K562 (cell line): ENCODE data around the gene SOCS7. TPM values are rescaled to one million over a fixed set of nuclear protein-coding genes. Genes with fewer than 3 reads are reported as not detected.

Experiments used
- EHMT2 ChIP-seq: fragments of 450-650 bp; IDR thresholded peaks from 2 replicates; pipeline ENCODE4 v1.6.1; 2018; ENCODE audit warnings: antibody characterized with exemption
- polyA plus RNA-seq, 8 experiments: library from polyadenylated mRNA; depleted of rRNA in 4 of 8; stranded (reverse) in 5 of 8; unstranded in 3 of 8; fragments of >200 nt; fragmentation: Nextera tagmentation in 2 of 8; fragmentation: Illumina TruSeq in 1 of 8; extraction: Ambion mirVana in 2 of 8; extraction: Trizol in 1 of 8; gene quantifications; 2 replicates each; pipeline versions ENCODE4 v1.2.1 to v1.2.3, GENCODE V29; 2011 to 2014; ENCODE audit warnings: inconsistent platforms in 1 of 8, missing spikeins in 1 of 8
- total RNA-seq, 7 experiments: library from RNA; depleted of rRNA in 6 of 7; stranded (reverse); fragments of >200 nt in 6 of 7; fragmentation: Illumina TruSeq in 2 of 7; extraction: Trizol in 2 of 7; gene quantifications; 2 replicates each; pipeline versions ENCODE4 v1.2.1 to v1.2.3, GENCODE V29; 2011 to 2021; ENCODE audit warnings: low replicate concordance in 1 of 7
- TF ChIP-seq, protein P1 (sequence below): fragments of 200-600 bp; sonication (generic); IDR thresholded peaks from one replicate; pipeline ENCODE4 v1.6.1; 2012; ENCODE audit warnings: mild to moderate bottlenecking, low read depth, low read length, inconsistent platforms
- TF ChIP-seq, protein P2 (sequence below): sonication (generic); formaldehyde crosslinking; IDR thresholded peaks from 2 replicates; pipeline ENCODE4 v1.8.0; 2022; ENCODE audit warnings: mild to moderate bottlenecking, low read depth, missing genetic modification reagents
- TF ChIP-seq, protein P3 (sequence below): sonication (generic); formaldehyde crosslinking; IDR thresholded peaks from 2 replicates; pipeline ENCODE4 v1.9.0; 2022; ENCODE audit warnings: mild to moderate bottlenecking, missing genetic modification reagents

SOCS7 gene
- total and polyA plus RNA-seq, 9 of the 15 experiments (the other 6 are each of a cell fraction or from before 2014, with no cell fraction given) = 0.94 to 14.5 (median 8.2) TPM

- no peak for TF ChIP-seq EHMT2
- TF ChIP-seq, protein P1, sequence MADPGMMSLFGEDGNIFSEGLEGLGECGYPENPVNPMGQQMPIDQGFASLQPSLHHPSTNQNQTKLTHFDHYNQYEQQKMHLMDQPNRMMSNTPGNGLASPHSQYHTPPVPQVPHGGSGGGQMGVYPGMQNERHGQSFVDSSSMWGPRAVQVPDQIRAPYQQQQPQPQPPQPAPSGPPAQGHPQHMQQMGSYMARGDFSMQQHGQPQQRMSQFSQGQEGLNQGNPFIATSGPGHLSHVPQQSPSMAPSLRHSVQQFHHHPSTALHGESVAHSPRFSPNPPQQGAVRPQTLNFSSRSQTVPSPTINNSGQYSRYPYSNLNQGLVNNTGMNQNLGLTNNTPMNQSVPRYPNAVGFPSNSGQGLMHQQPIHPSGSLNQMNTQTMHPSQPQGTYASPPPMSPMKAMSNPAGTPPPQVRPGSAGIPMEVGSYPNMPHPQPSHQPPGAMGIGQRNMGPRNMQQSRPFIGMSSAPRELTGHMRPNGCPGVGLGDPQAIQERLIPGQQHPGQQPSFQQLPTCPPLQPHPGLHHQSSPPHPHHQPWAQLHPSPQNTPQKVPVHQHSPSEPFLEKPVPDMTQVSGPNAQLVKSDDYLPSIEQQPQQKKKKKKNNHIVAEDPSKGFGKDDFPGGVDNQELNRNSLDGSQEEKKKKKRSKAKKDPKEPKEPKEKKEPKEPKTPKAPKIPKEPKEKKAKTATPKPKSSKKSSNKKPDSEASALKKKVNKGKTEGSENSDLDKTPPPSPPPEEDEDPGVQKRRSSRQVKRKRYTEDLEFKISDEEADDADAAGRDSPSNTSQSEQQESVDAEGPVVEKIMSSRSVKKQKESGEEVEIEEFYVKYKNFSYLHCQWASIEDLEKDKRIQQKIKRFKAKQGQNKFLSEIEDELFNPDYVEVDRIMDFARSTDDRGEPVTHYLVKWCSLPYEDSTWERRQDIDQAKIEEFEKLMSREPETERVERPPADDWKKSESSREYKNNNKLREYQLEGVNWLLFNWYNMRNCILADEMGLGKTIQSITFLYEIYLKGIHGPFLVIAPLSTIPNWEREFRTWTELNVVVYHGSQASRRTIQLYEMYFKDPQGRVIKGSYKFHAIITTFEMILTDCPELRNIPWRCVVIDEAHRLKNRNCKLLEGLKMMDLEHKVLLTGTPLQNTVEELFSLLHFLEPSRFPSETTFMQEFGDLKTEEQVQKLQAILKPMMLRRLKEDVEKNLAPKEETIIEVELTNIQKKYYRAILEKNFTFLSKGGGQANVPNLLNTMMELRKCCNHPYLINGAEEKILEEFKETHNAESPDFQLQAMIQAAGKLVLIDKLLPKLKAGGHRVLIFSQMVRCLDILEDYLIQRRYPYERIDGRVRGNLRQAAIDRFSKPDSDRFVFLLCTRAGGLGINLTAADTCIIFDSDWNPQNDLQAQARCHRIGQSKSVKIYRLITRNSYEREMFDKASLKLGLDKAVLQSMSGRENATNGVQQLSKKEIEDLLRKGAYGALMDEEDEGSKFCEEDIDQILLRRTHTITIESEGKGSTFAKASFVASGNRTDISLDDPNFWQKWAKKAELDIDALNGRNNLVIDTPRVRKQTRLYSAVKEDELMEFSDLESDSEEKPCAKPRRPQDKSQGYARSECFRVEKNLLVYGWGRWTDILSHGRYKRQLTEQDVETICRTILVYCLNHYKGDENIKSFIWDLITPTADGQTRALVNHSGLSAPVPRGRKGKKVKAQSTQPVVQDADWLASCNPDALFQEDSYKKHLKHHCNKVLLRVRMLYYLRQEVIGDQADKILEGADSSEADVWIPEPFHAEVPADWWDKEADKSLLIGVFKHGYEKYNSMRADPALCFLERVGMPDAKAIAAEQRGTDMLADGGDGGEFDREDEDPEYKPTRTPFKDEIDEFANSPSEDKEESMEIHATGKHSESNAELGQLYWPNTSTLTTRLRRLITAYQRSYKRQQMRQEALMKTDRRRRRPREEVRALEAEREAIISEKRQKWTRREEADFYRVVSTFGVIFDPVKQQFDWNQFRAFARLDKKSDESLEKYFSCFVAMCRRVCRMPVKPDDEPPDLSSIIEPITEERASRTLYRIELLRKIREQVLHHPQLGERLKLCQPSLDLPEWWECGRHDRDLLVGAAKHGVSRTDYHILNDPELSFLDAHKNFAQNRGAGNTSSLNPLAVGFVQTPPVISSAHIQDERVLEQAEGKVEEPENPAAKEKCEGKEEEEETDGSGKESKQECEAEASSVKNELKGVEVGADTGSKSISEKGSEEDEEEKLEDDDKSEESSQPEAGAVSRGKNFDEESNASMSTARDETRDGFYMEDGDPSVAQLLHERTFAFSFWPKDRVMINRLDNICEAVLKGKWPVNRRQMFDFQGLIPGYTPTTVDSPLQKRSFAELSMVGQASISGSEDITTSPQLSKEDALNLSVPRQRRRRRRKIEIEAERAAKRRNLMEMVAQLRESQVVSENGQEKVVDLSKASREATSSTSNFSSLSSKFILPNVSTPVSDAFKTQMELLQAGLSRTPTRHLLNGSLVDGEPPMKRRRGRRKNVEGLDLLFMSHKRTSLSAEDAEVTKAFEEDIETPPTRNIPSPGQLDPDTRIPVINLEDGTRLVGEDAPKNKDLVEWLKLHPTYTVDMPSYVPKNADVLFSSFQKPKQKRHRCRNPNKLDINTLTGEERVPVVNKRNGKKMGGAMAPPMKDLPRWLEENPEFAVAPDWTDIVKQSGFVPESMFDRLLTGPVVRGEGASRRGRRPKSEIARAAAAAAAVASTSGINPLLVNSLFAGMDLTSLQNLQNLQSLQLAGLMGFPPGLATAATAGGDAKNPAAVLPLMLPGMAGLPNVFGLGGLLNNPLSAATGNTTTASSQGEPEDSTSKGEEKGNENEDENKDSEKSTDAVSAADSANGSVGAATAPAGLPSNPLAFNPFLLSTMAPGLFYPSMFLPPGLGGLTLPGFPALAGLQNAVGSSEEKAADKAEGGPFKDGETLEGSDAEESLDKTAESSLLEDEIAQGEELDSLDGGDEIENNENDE = no peak
- TF ChIP-seq, protein P2, sequence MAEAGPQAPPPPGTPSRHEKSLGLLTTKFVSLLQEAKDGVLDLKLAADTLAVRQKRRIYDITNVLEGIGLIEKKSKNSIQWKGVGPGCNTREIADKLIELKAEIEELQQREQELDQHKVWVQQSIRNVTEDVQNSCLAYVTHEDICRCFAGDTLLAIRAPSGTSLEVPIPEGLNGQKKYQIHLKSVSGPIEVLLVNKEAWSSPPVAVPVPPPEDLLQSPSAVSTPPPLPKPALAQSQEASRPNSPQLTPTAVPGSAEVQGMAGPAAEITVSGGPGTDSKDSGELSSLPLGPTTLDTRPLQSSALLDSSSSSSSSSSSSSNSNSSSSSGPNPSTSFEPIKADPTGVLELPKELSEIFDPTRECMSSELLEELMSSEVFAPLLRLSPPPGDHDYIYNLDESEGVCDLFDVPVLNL (CRISPR knock-in tag) = no peak
- TF ChIP-seq, protein P3, sequence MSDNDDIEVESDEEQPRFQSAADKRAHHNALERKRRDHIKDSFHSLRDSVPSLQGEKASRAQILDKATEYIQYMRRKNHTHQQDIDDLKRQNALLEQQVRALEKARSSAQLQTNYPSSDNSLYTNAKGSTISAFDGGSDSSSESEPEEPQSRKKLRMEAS (CRISPR knock-in tag) = no peak
Observed at GRCh38 chr17:38428643-38429371, 77.2 kb downstream of the SOCS7 start (continued).
